Left hindlimb (tissue), 1 donor: Measurements from ENCODE around the gene ZFPM1.

Experiments
- DNase-seq: peaks from one replicate; pipeline ENCODE4 v3.0.0-alpha.2; 2018

Gene ZFPM1

DNA sequence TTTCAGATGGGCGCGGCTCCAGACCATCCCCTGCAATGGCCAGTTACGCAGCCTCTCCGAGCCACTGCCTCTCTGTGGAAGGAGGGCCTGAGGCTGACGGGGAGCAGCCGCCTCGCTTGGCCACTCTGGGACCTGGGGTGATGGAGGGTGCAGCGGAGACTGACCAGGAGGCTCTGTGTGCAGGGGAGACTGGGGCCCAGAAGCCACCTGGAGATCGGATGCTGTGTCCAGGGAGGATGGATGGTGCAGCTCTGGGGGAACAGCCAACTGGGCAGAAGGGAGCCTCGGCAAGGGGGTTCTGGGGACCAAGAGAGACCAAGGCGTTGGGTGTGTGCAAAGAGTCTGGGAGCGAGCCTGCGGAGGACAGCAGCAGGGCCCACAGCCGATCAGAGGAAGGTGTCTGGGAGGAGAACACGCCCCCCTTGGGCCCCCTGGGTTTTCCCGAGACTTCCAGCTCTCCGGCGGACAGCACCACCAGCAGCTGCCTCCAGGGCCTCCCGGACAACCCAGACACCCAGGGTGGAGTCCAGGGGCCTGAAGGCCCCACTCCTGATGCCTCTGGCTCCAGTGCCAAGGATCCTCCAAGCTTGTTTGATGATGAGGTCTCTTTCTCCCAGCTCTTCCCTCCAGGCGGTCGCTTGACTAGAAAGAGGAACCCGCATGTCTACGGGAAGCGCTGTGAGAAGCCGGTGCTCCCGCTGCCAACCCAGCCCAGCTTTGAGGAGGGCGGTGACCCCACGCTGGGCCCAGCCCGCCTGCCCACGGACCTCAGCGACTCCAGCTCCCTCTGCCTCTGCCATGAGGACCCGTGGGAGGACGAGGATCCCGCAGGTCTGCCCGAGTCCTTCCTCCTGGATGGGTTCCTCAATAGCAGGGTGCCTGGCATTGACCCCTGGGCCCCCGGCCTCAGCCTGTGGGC lies 17.4 kb upstream of the ZFPM1 start:
- DNase-seq, result no peak

DNA sequence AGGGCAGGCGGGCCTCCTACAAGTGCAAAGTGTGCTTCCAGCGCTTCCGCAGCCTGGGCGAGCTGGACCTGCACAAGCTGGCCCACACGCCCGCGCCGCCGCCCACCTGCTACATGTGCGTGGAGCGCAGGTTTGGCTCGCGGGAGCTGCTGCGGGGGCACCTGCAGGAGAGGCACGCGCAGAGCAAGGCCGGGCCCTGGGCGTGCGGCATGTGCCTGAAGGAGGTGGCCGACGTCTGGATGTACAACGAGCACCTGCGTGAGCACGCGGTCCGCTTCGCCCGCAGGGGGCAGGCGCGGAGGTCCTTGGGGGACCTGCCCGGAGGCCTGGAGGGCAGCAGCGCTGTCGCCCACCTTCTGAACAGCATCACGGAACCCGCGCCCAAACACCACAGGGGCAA lies 16.3 kb upstream of the ZFPM1 start:
- no peak for DNase-seq

DNA sequence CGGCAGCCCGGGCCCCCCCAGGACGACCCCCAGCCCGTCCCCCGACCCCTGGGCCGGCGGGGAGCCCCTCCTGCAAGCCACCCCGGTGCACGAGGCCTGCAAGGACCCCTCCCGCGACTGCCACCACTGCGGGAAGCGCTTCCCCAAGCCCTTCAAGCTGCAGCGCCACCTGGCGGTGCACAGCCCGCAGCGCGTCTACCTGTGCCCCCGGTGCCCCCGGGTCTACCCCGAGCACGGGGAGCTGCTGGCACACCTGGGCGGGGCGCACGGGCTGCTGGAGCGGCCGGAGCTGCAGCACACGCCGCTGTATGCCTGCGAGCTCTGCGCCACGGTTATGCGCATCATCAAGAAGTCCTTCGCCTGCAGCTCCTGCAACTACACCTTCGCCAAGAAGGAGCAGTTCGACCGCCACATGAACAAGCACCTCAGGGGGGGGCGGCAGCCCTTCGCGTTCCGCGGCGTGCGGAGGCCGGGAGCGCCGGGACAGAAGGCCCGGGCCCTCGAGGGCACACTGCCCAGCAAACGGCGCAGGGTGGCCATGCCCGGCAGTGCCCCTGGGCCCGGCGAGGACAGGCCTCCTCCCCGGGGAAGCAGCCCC lies 15.6 kb upstream of the ZFPM1 start:
- DNase-seq, result no peak

DNA sequence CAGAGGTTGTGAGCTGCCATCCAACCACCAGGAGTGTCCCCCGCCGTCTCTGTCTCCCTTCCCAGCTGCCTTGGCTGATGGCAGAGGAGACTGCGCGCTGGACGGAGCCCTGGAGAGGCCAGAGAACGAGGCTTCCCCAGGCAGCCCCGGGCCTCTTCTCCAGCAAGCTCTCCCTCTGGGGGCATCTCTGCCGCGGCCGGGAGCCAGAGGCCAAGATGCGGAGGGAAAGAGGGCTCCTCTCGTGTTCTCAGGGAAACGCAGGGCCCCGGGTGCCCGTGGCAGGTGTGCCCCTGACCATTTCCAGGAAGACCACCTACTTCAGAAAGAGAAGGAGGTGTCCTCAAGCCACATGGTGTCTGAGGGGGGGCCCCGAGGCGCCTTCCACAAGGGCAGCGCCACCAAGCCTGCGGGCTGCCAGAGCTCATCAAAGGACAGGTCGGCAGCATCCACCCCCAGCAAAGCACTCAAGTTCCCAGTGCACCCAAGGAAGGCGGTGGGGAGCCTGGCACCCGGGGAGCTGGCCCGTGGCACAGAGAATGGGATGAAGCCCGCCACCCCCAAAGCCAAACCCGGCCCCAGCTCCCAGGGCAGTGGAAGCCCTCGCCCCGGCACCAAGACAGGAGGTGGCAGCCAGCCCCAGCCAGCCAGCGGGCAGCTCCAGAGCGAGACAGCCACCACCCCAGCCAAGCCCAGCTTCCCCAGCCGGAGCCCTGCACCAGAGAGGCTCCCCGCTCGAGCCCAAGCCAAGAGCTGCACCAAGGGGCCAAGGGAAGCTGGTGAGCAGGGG lies 14.8 kb upstream of the ZFPM1 start:
- no peak for DNase-seq

DNA sequence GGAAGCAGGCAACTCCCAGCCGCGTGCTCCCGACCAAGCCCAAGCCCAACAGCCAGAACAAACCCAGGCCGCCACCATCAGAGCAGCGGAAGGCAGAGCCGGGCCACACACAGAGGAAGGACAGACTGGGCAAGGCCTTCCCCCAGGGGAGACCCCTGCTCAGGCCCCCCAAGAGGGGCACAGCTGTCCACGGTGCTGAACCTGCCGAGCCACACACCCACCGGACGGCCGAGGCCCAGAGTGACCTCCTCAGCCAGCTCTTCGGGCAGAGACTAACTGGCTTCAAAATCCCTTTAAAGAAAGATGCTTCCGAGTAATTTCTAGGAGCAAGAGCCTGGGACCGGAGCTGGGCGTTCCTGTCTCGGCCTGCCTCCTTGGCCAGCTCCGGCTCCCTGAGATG lies 14.1 kb upstream of the ZFPM1 start:
- no peak for DNase-seq

DNA sequence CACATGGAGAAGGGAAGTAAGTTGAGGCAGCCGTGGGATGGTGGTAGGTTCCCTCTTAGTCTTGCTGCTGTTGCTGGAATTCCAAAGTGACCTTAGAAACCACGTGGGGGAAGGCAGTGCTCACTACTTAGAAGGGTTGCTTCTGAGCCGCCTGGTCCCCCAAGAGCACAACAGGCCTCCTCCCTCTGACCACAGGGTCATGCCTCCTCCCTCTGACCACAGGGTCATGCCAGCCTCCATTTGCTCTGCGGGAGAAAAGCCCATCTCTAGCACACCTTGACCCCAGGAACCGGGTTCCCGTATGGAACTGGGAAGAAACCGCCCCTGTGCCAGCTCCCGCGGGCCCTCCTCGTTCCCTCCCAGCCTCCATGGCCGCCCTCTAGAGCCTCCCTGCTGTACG lies 13.4 kb upstream of the ZFPM1 start:
- DNase-seq, result no peak

DNA sequence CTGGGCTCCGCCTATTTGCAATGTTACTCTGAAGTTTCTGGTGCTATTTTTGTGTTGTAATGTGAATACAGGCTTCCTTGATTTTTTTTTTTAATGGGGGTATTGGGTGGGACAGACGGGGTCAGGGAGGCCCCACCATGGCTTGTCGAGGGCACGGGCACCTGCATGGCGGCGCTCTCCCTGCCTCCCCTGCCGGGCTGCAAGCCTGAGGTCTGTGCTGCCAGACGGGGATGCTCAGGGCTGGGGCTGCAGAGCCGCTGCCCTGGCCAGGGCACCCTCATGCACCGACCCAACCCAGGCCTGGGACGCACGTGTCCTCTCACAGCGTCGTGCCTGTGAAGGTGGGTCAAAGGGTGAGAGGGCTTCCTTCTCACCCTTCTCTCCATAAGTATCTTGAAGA lies 13.0 kb upstream of the ZFPM1 start:
- no peak for DNase-seq

DNA sequence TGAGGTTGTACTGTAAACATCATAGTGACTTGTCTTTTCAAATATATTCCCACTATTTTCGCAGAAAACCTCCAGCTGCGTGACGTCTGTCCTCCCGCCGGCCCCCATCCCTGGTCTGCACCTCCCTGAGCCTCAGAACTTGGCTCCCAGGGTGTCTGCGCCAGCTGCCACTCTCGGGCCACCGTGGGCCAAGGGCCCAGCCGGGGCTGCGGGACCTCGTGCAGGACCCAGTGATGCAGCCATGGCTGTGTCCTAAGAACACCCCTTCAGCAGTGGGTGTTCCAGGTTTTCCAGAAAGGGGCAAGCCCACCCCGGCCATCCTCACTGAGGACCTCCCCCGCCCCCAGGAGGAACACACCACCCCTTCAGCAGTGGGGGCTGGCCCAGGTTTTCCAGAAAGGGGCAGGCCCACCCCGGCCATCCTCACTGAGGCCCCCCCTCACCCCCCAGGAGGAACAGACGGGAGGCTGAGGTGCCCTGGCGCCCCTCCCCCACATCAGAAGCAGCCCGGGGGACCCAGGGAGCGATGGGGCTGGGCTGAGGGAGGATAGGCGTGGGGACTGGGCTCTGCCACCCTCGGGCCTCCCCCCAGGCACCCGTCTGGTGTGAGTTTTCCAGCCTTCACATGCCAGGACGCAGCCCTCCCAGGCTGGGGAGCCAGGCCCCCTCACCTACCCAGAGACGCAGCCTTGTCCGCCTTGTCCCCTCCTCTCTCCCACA lies 12.2 kb upstream of the ZFPM1 start:
- no peak for DNase-seq

DNA sequence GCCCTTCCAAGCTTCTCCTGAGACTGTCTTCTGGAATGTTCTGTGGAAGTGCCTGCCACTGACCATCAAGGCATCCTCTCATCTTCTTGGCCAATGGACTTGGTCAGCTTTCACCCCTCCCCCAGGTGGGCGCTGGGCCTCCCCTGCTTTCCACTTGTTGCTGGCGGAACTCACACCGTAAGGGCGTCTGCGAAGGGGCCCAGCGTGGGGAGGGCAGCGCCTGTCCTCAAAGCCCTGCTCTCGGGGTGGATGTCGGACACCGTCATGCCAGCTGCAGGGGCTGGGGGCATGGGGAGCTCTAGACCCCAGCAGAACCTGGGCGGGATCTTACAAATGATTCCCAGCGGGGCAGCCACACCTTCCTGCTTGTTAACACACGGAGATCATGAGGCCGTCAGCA lies 11.6 kb upstream of the ZFPM1 start:
- no peak for DNase-seq

DNA sequence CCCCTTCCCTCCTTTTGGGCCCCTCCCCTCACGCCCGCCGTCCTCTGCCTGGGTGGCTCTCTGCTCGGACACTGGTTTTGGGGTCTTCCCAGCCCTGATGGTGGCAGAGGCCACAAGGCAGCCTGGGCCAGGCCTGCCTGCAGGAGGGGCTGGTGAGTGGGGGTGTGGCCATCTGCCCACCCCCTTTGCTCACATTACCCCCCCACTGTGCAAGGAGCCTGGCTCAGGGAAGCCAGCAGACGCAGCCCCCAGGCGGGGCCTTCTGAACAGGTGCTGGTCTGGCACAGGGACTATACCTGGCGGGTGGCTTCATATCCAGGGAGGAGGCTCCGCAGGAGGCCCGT lies 10.7 kb upstream of the ZFPM1 start:
- no peak for DNase-seq

DNA sequence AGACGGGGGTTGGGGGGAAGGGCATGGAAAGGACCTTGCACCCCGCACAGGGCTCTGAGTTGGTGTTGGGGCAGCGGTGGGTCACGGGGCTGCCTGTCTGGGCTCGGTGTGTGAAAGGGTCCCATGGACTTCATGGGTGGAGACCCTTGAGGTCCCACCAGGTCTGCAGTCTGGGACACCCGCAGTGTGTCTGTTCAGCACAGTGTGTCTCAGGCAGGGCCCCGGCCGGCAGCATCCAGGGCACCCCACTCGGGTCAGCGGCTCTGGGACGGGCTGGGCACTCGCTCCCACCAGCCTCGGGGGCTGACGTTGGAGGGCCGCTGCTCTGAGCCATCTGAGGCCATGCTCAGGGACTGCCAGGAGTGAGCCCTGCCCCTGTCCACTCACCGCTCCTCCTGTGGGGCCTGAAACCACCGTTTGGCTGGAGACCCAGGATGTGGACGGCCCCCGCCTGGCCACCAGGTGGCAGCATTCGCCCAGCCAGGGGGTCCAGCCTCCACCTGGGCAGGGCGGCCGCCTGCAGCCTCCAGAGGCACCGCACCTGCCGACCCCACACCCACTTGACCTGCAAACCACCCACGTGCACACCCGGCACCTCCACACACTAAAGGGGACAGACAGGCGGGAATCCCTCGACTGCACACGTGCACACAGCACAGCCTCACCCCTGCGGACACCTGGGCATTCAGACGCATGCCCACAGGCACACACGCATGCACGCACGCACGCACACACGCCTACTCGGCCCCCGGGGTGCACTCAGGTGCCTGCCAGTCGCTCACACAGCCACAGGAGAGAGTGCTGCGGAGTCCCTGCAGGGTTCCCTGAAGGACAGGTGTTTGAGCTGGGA lies 10.1 kb upstream of the ZFPM1 start:
- peak; percentile 83 for DNase-seq

DNA sequence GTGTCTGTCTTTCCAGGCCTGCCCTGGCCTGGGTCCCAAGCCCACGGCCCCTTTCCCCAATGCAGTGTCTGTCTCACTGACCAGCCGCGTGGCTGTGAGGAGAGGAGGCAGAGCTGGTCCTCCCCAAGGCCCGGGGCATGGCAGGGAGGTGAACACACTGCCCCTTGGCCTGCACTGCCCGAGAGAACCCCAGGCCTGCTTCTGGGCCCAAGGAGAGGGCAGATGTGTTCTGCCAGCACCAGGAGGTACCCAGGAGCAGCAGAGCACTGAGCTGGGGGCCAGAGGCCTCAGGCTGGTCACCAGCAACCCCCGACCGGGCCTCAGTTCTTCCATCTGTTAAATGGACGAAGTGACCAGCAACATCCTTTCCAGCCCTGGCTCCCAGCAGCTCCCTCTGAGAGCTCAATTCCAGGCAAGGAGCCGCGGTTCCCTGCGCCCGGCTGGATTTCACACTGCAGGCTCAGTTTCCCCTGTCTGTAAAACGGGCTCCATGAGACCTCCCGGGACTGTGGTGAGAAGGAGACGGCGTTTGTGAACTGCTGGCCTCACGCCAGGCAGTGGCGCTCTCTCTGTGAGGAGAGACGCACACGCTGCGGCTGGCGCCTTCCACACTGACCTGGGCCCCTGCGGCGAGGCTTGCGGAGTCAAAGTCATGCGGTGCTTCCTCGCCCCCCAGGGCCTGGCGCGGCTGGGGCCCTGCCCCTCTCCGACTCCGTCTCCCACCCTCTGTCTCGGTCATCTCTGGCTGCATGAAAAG lies 8.1 kb upstream of the ZFPM1 start:
- no peak for DNase-seq

DNA sequence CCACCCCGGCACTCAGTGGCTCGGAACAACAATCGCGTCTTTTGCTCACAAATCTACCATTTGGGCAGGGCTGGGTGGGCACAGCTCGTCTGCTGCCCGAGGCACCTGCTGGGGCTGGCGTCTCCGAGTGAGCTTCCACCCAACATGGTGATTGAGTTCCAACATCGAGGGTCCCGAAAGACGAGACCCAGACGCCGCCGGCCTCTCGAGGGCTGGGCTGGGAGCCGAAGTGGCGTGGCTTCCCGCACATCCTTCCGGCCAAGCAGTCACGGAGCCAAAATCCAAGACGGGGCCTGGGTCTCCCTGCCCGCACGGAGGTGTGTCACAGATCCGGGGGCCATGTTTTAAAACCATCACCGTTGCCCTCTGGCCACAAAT lies 7.5 kb upstream of the ZFPM1 start:
- DNase-seq, result no peak

DNA sequence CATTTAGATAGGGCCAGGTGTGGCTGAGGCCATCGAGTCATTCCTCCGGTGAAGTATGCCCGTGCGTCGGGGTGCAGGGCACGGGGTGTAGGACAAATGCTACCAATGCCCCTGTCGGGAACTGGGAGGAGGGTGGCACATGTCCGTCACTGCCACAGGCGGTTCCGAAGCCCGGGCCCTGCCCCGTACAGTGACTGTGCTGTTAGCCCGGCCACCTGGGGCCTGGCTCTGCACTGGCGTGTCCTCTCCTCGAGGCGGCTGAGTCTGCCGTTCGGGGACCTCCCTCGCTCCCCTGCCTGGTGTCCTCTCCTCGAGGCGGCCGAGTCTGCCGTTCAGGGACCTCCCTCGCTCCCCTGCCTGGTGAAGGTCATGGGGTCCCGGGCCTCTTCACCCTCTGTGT lies 7.0 kb upstream of the ZFPM1 start:
- DNase-seq, result no peak

DNA sequence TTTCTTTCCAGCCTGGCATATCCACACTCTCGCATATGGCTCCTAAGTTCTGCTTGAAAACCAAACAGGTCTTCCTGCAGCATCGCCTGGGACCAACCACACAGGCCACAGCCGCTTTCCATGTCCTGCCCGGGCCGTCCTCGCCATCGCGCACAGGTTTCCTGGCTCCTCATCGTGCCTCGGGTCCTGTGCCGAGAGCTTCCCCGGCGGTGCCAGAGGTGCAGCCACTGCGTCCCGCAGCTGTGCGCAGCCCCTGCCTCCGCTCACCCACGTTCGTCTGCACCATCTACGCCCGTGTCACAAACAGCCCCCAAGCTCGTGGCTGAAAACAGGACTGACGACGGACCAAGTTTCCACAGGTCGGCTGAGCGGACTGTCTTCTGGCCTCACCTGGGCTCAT lies 6.3 kb upstream of the ZFPM1 start:
- no peak for DNase-seq

DNA sequence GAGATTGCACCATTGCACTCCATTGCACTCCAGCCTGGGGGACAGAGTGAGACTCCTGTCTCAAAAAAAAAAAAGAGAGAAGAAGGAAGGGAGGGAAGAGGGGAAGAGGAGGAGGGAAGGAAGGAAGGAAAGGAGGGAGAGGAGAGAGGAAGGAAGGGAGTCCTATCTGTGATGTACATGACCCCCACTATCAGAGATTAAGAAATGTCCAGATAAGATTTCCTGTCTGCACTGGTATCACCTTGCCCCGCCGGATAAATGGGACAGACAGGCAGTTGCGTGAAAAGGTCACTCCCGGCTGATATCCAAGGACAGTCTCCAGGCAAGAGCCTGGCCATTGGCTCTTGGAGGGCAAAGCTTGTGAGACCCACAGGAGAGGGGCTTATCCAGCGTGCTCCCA lies 5.2 kb upstream of the ZFPM1 start:
- no peak for DNase-seq

DNA sequence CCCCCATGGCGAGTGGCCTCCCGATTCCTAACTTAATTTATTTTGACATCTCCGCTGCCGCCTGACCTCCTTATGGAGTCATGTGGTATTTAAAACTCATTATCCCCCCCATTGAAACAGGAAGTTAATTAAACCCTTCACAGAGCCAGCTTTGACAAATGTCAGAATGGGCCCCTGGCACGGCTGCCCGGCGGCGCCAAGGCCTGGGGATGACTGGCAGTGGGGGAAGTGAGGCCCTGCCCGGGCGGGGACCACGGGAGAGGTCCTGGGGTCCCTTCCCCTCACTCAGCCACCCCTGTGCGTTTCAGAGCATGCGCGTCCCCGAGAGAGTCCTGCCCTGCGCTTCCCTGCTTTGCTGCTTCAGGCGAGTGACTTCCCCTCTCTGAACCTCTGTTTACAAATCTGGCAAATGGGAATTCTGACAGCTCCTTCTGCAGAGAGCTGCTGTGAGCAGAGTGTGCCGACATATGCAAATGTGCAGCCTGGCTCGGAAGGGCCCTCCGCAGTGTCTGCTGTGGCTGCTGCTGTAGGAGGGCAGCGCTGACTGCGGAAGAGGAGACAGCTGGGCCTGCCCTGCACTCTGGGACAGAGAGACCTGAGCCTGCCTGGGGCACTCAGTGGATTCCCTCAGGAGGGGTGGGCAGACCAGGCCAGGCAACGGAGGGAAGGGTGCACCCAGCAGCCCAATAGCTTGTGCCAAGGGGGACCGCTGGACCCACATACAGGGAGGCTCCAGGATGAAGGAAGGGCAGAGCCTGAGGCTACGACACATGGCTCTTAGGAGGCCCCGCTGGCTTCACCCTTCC lies 4.4 kb upstream of the ZFPM1 start:
- no peak for DNase-seq

DNA sequence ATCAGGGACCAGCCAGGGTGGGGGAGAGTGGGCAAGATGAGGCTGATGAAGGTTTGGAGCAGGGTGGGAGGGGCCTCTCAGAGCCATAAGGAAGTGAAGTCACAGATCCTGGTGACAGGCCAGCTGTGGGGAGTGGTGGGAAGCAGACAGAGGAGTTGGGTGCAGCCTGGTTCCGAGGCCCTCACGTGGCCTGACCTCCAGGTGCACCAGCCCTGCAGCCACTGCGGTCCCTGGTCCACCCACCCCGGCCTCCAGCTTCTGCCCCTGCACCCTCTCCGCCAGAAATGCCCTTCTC lies 3.9 kb upstream of the ZFPM1 start:
- no peak for DNase-seq

DNA sequence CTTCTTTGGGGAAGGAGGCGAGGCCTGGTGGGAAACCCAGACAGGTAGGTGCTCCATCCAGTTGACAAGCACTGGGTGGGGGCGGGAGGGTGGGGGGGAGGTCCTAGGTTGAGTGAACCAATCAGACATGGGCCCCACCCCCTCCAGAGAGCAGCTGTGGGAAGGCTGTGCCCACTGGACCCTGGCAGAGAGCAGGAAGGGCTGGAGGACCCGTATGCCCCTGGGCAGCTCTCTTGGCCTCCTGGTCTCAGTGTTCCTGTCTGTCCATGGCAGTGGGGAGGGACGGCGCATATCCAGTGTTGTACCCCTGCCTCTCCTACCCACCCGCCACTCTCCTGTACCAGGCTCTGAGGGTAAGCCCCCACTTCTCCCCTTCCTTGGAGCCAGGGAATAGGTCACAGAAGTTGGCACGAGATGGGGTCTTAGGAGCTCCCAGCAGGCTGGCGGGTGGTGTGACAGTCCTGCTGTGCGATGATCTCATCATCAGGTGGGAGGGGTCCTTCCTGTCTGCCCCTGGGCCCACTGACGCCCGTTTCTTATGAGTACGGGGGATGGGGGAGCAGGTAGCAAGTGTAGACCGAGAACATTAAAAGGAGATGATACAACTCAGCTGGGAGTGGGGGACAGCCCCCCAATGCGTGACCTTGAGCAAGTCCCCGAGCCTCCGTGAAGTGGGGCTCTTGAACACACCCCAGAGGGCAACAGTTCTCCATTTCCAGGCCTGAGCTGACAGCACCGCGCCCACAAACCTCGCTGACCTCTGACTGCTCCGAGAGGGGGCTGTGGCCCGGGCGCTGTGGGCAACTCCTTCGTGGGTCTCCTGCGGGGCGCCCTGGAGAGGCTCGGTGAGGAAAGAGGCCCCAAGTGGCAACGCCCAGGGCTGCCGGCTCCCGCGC lies 1.2 kb upstream of the ZFPM1 start:
- no peak for DNase-seq
